H1 (cell line): ENCODE measurements around the gene RNF144A. TPM values are rescaled to one million over a fixed set of nuclear protein-coding genes. Genes with fewer than 3 reads are reported as not detected.

Experiments
- CTCF ChIA-PET: fragments of 300-600 bp; sonication (Branson Sonifier 250); formaldehyde crosslinking; loops from one replicate; lab custom pipeline; 2021; ENCODE audit not compliant: partially characterized antibody; lab: Charles Lee
- POLR2A ChIA-PET: fragments of 300-600 bp; sonication (Branson Sonifier 250); formaldehyde crosslinking; loops from one replicate; lab custom pipeline; 2021; ENCODE audit warnings: inconsistent platforms; ENCODE audit not compliant: partially characterized antibody; lab: Charles Lee
- DNase-seq, 2 experiments: peaks; one replicate each; pipeline versions ENCODE4 v3.0.0 to v3.0.0-alpha.2; 2010 to 2022; ENCODE audit warnings: low spot score in 2 of 2, low read depth in 1 of 2, mixed read lengths in 1 of 2
- FAIRE-seq: peaks from 2 replicates; lab custom pipeline; 2011; peaks lifted over from hg19 to GRCh38; lab: Jason Lieb, UNC
- H2AFZ ChIP-seq: 2 replicates; pipeline ENCODE4 v1.8.1; 2012; ENCODE audit warnings: low read length, inconsistent platforms
- H2AK5ac ChIP-seq: 2 replicates; pipeline ENCODE4 v1.6.1; 2013; ENCODE audit warnings: low read depth, low read length
- H2BK120ac ChIP-seq: replicated peaks from 2 replicates; pipeline ENCODE3; 2013; ENCODE audit warnings: low read depth, low read length, inconsistent platforms
- H2BK12ac ChIP-seq: 2 replicates; pipeline ENCODE4 v1.6.1; 2013; ENCODE audit warnings: low read depth, low read length
- H2BK15ac ChIP-seq: 2 replicates; pipeline ENCODE4 v1.6.1; 2013; ENCODE audit warnings: low read length
- H2BK20ac ChIP-seq: 2 replicates; pipeline ENCODE4 v1.6.1; 2013; ENCODE audit warnings: low read length
- H2BK5ac ChIP-seq: 2 replicates; pipeline ENCODE4 v1.6.1; 2013; ENCODE audit warnings: low read depth, low read length
- H3K14ac ChIP-seq: 2 replicates; pipeline ENCODE4 v1.6.1; 2013; ENCODE audit warnings: inconsistent platforms; ENCODE audit not compliant: insufficient read length
- H3K18ac ChIP-seq: 2 replicates; pipeline ENCODE4 v1.6.1; 2013; ENCODE audit warnings: low read length; ENCODE audit errors: extremely low read depth
- H3K23ac ChIP-seq: 2 replicates; pipeline ENCODE4 v1.6.1; 2013; ENCODE audit warnings: inconsistent platforms; ENCODE audit not compliant: insufficient read length
- H3K23me2 ChIP-seq: 2 replicates; pipeline ENCODE4 v1.6.1; 2013; ENCODE audit warnings: low read depth, low read length
- H3K27ac ChIP-seq: 2 replicates; pipeline ENCODE4 v1.6.1; 2011; ENCODE audit warnings: low read depth, low read length, inconsistent platforms
- H3K27me3 ChIP-seq, 4 experiments: replicated peaks in 1 of 4; 1 replicate in 1 of 4; 2 replicates in 3 of 4; pipeline versions ENCODE4 v1.6.1 to v1.8.1; 2011 to 2013; ENCODE audit warnings: low read length in 3 of 4, mild to moderate bottlenecking in 3 of 4, inconsistent platforms in 2 of 4, mixed read lengths in 2 of 4, moderate library complexity in 1 of 4; ENCODE audit not compliant: control insufficient read depth in 3 of 4, insufficient read depth in 3 of 4; ENCODE audit errors: extremely low read depth in 1 of 4
- H3K36me3 ChIP-seq, 4 experiments: 2 replicates each; pipeline versions ENCODE4 v1.6.1 to v1.8.1; 2011 to 2013; ENCODE audit warnings: mild to moderate bottlenecking in 4 of 4, low read length in 3 of 4, moderate library complexity in 2 of 4, control low read depth in 1 of 4, inconsistent platforms in 1 of 4; ENCODE audit not compliant: insufficient read depth in 4 of 4, control insufficient read depth in 2 of 4
- H3K4ac ChIP-seq: replicated peaks from 2 replicates; pipeline ENCODE3; 2013; ENCODE audit warnings: low read length, low read depth, mixed read lengths, inconsistent platforms; ENCODE audit not compliant: insufficient read length
- H3K4me1 ChIP-seq, 4 experiments: replicated peaks in 1 of 4; 1 replicate in 1 of 4; 2 replicates in 3 of 4; pipeline versions ENCODE4 v1.6.1 to v1.8.1; 2011 to 2013; ENCODE audit warnings: low read length in 3 of 4, inconsistent platforms in 2 of 4, mixed read lengths in 1 of 4; ENCODE audit not compliant: insufficient read depth in 4 of 4, control insufficient read depth in 3 of 4
- H3K4me2 ChIP-seq, 2 experiments: 2 replicates each; pipeline versions ENCODE4 v1.6.1 to v1.8.1; 2011 to 2013; ENCODE audit warnings: low read depth in 2 of 2, low read length in 2 of 2, control low read depth in 1 of 2, inconsistent platforms in 1 of 2, mild to moderate bottlenecking in 1 of 2; ENCODE audit not compliant: insufficient read depth in 1 of 2
- H3K4me3 ChIP-seq, 4 experiments: fragments of 200-600, 300-600 bp in 1 of 4; sonication (generic), shearing (Covaris generic), sonication (Bioruptor Twin) in 1 of 4; 2 replicates each; pipeline versions ENCODE4 v1.5.1 to v1.8.1; 2011 to 2016; ENCODE audit warnings: low read length in 4 of 4, low read depth in 3 of 4, control low read depth in 2 of 4, inconsistent platforms in 2 of 4, mild to moderate bottlenecking in 2 of 4, mixed read lengths in 1 of 4, moderate library complexity in 1 of 4; ENCODE audit not compliant: insufficient read depth in 2 of 4; ENCODE audit errors: extremely low read depth in 1 of 4
- H3K56ac ChIP-seq: replicated peaks from 2 replicates; pipeline ENCODE3; 2013; ENCODE audit warnings: low read depth, mild to moderate bottlenecking, mixed read lengths, low read length, inconsistent platforms; ENCODE audit not compliant: insufficient read length
- H3K79me1 ChIP-seq: 2 replicates; pipeline ENCODE4 v1.6.1; 2013; ENCODE audit warnings: low read depth, low read length, control low read depth
- H3K79me2 ChIP-seq, 2 experiments: 2 replicates each; pipeline versions ENCODE4 v1.6.1 to v1.8.1; 2012 to 2013; ENCODE audit warnings: low read length in 2 of 2, mild to moderate bottlenecking in 2 of 2, inconsistent platforms in 1 of 2; ENCODE audit not compliant: insufficient read depth in 2 of 2, control insufficient read depth in 1 of 2
- H3K9ac ChIP-seq, 4 experiments: replicated peaks in 1 of 4; 1 replicate in 1 of 4; 2 replicates in 3 of 4; pipeline versions ENCODE4 v1.6.1 to v1.8.1; 2011 to 2013; ENCODE audit warnings: low read depth in 3 of 4, low read length in 3 of 4, control low read depth in 2 of 4, mild to moderate bottlenecking in 2 of 4, moderate library complexity in 2 of 4, inconsistent platforms in 1 of 4; ENCODE audit errors: extremely low read depth in 1 of 4
- H3K9me3 ChIP-seq, 2 experiments: 2 replicates each; pipeline versions ENCODE4 v1.6.1 to v1.8.1; 2012 to 2013; ENCODE audit warnings: mild to moderate bottlenecking in 2 of 2, moderate library complexity in 2 of 2, control low read depth in 1 of 2, inconsistent platforms in 1 of 2, low read depth in 1 of 2, low read length in 1 of 2, mixed read lengths in 1 of 2; ENCODE audit not compliant: insufficient read depth in 2 of 2
- H4K20me1 ChIP-seq, 2 experiments: replicated peaks in 1 of 2; 2 replicates each; pipeline versions ENCODE3 to v1.8.1; 2011 to 2013; ENCODE audit warnings: inconsistent platforms in 2 of 2, low read length in 2 of 2, mild to moderate bottlenecking in 1 of 2; ENCODE audit not compliant: insufficient read depth in 2 of 2, control insufficient read depth in 1 of 2
- H4K5ac ChIP-seq: 2 replicates; pipeline ENCODE4 v1.6.1; 2013; ENCODE audit warnings: low read length, low read depth, mixed read lengths, inconsistent platforms; ENCODE audit not compliant: insufficient read length
- H4K8ac ChIP-seq: 2 replicates; pipeline ENCODE4 v1.8.0; 2013; ENCODE audit warnings: mild to moderate bottlenecking, moderate library complexity, low read length, inconsistent platforms; ENCODE audit not compliant: insufficient read depth; ENCODE audit errors: extremely low read depth
- H4K91ac ChIP-seq: replicated peaks from 2 replicates; pipeline ENCODE3; 2013; ENCODE audit warnings: low read length, mixed read lengths, inconsistent platforms; ENCODE audit not compliant: insufficient read length
- ASH2L ChIP-seq: fragments of 200-600, 300-600 bp; sonication (generic); IDR thresholded peaks from one replicate; pipeline ENCODE4 v1.7.1; 2017; ENCODE audit warnings: low read length
- BACH1 ChIP-seq: IDR thresholded peaks from 2 replicates; pipeline ENCODE4 v1.6.1; 2012; ENCODE audit warnings: low read length, improper control_type of control experiment
- EP300 ChIP-seq, 2 experiments: IDR thresholded peaks; 1 replicate in 1 of 2; 2 replicates in 1 of 2; pipeline ENCODE4 v1.6.1; 2011 to 2012; ENCODE audit warnings: low read depth in 2 of 2, low read length in 2 of 2, mild to moderate bottlenecking in 2 of 2, borderline replicate concordance in 1 of 2, inconsistent platforms in 1 of 2, moderate library complexity in 1 of 2
- HDAC2 ChIP-seq, 2 experiments: fragments of 300-600 bp in 1 of 2; sonication (generic) in 1 of 2; IDR thresholded peaks; 2 replicates each; pipeline ENCODE4 v1.6.1; 2011 to 2012; ENCODE audit warnings: low read depth in 2 of 2, low read length in 2 of 2, mild to moderate bottlenecking in 2 of 2, moderate library complexity in 2 of 2, borderline replicate concordance in 1 of 2, inconsistent platforms in 1 of 2
- JUN ChIP-seq: IDR thresholded peaks from 2 replicates; pipeline ENCODE4 v1.6.1; 2011; ENCODE audit warnings: low read depth, mild to moderate bottlenecking, improper control_type of control experiment, low read length
- JUND ChIP-seq: IDR thresholded peaks from 2 replicates; pipeline ENCODE4 v1.6.1; 2011; ENCODE audit warnings: mild to moderate bottlenecking, improper control_type of control experiment, low read length
- KDM1A ChIP-seq: fragments of 200-600, 300-600 bp; sonication (generic); IDR thresholded peaks from 2 replicates; pipeline ENCODE4 v1.7.1; 2016; ENCODE audit warnings: mild to moderate bottlenecking, low read length, borderline replicate concordance
- POU5F1 ChIP-seq: IDR thresholded peaks from 2 replicates; pipeline ENCODE4 v1.6.1; 2011; ENCODE audit warnings: low read depth, mild to moderate bottlenecking, low read length, moderate library complexity
- SIX5 ChIP-seq: IDR thresholded peaks from 2 replicates; pipeline ENCODE4 v1.6.1; 2011; ENCODE audit warnings: mild to moderate bottlenecking, low read depth, low read length
- TBP ChIP-seq: IDR thresholded peaks from 2 replicates; pipeline ENCODE4 v1.6.1; 2011; ENCODE audit warnings: low read depth, low read length, improper control_type of control experiment
- WGBS, 2 experiments: shearing (Covaris generic) in 1 of 2; methylation state at CpG; one replicate each; pipeline versions ENCODE4 v1.1.6 to v1.1.7; 2013 to 2015; ENCODE audit warnings: low lambda C conversion rate in 2 of 2, mixed read lengths in 2 of 2, inconsistent platforms in 1 of 2, low coverage in 1 of 2, missing lambda C conversion rate in 1 of 2; ENCODE audit not compliant: insufficient replicate concordance in 2 of 2, insufficient coverage in 1 of 2, insufficient read length in 1 of 2; ENCODE audit errors: extremely low coverage in 1 of 2, missing lambda C conversion rate in 1 of 2; 5-methylcytosine and 5-hydroxymethylcytosine counted together
- polyA plus RNA-seq, 7 experiments: library from polyadenylated mRNA; depleted of rRNA in 3 of 7; stranded (reverse) in 5 of 7; unstranded in 2 of 7; fragments of >200 nt in 5 of 7; fragments of 200-250 nt in 2 of 7; gene quantifications; 1 replicate in 5 of 7; 2 replicates in 1 of 7; 4 replicates in 1 of 7; pipeline versions ENCODE4 v1.2.1 to v1.2.3, GENCODE V29; 2011 to 2013; ENCODE audit warnings: missing spikeins in 2 of 7, mixed read lengths in 2 of 7
- total RNA-seq: library from RNA; stranded (reverse); fragmentation: NEBNext Ultra II Directional; extraction: Animal tissue kit (Norgen Biotek cat#: 25700); gene quantifications from 2 replicates; pipeline ENCODE4 v1.2.1, GENCODE V29; 2021
- TF ChIP-seq, protein P1 (sequence below): IDR thresholded peaks from 2 replicates; pipeline ENCODE4 v1.6.1; 2012; ENCODE audit warnings: inconsistent platforms
- TF ChIP-seq, protein P2 (sequence below): IDR thresholded peaks from 2 replicates; pipeline ENCODE4 v1.6.1; 2011; ENCODE audit warnings: low read depth, mild to moderate bottlenecking, low read length; ENCODE audit not compliant: insufficient read depth

The RNF144A gene
- total and polyA plus RNA-seq, 2 of the 8 experiments (the other 6 are each of a cell fraction or from before 2014, with no cell fraction given), result 14.0 to 15.0 TPM

DNA sequence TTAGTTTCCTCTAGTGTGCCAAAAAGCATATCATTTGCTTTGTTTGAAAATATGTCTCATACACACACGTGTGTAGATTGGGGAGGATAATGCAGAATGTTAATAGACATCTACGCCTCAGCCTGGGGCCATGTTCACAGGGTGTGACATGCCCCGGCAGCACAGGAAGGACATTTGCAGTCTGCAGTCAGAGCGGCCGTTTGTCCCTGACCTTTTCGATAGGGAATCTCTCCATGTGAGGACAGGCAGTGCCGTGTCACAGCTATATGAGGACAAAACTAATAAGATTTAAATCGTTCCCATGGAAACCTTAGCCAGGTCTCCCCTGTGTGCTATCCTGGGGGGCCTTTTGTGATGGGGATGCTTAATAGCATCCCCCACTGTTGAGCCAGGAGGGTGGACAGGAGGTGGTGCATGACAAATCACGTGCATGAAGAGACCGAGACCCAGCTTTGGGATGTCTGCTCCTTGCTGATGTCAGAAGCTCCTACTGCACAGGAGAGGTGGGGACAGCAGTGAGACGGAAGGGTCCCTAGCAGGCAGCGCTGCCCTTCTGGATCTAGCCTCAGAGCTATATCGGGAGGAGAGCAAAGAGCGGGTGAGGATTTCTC, 100.6 kb downstream of the RNF144A start:
- no peak overlapping the region for H2BK12ac ChIP-seq
- no peak overlapping the region for H3K18ac ChIP-seq
- no peak overlapping the region for H3K9ac ChIP-seq
- H3K9me3 ChIP-seq, result no peaks in the 10 kb centered on the region
- no peak overlapping the region for H2AFZ ChIP-seq
- H4K20me1 ChIP-seq, result peaks cover 0 to 2% of the 10 kb centered on the region in 2 experiments
- no peak overlapping the region for H3K4me2 ChIP-seq
- ChIA-PET CTCF (interaction anchor here (0.6 to 9.8 kb wide), 8 partner anchors 11 to 120 kb away, joined by 3 to 132 read pairs (median 6); no protein-coding TSS in a partner anchor), POLR2A (interaction anchor here (1.0 kb wide), 1 partner anchor 9 kb away, joined by 3 read pairs; no protein-coding TSS in a partner anchor)
- H3K23me2 ChIP-seq, result no peaks in the 10 kb centered on the region
- no peak overlapping the region for H4K91ac ChIP-seq
- H3K14ac ChIP-seq, result no peak overlapping the region
- H3K79me1 ChIP-seq, result no peaks in the 10 kb centered on the region
- no peak overlapping the region for H2AK5ac ChIP-seq
- no peaks in the 10 kb centered on the region for H3K79me2 ChIP-seq
- FAIRE-seq (no peak), DNase-seq (no peak)
- no peak overlapping the region for H3K23ac ChIP-seq
- no peak overlapping the region for H2BK5ac ChIP-seq
- 83% methylated on average over 12 of the region's 14 CpGs; no CpG with 5 or more reads in 1 of the 2 experiments for WGBS, 2 experiments
- peaks cover 0 to 9% (median 2%) of the 10 kb centered on the region in 4 experiments; a peak in 3 of 7 replicates for H3K4me1 ChIP-seq
- no peaks in the 10 kb centered on the region for H3K27me3 ChIP-seq
- no peak overlapping the region for H4K8ac ChIP-seq
- H3K27ac ChIP-seq, result no peak overlapping the region
- H3K56ac ChIP-seq, result no peak overlapping the region
- no peak overlapping the region for H2BK120ac ChIP-seq
- no peak overlapping the region for H3K4me3 ChIP-seq
- H2BK20ac ChIP-seq, result no peak overlapping the region
- H2BK15ac ChIP-seq, result no peak overlapping the region
- H4K5ac ChIP-seq, result no peak overlapping the region
- H3K36me3 ChIP-seq, result 0 out of 8 replicates have a peak, but pooled peaks cover 0 to 3% (median 0%) of the 10 kb centered on the region in 4 experiments
- H3K4ac ChIP-seq, result no peak overlapping the region
- no peak for TF ChIP-seq BACH1
- TF ChIP-seq, protein P1, sequence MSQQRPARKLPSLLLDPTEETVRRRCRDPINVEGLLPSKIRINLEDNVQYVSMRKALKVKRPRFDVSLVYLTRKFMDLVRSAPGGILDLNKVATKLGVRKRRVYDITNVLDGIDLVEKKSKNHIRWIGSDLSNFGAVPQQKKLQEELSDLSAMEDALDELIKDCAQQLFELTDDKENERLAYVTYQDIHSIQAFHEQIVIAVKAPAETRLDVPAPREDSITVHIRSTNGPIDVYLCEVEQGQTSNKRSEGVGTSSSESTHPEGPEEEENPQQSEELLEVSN, result no peak
- no peak for TF ChIP-seq ASH2L
- no peak for TF ChIP-seq JUND
- no peak for TF ChIP-seq JUN
- no peak for TF ChIP-seq TBP
- no peak for TF ChIP-seq HDAC2 (IDR thresholded peaks at IDR 0.05; ENCODE audit: borderline replicate concordance in 1 of 2, low read depth in 2 of 2, low read length in 2 of 2)
- TF ChIP-seq SIX5, result no peak
- TF ChIP-seq KDM1A, result no peak
- TF ChIP-seq EP300 (IDR thresholded peaks at IDR 0.05; ENCODE audit: borderline replicate concordance in 1 of 2, low read depth in 2 of 2, low read length in 2 of 2), result no peak
- TF ChIP-seq, protein P2, sequence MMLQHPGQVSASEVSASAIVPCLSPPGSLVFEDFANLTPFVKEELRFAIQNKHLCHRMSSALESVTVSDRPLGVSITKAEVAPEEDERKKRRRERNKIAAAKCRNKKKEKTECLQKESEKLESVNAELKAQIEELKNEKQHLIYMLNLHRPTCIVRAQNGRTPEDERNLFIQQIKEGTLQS, result no peak
- no peak for TF ChIP-seq POU5F1
